Skeletal muscle tissue (tissue), 4 donors: ENCODE data around the gene CENPE. TPM values are rescaled to one million over a fixed set of nuclear protein-coding genes. Genes with fewer than 3 reads are reported as not detected.

Experiments used
- H3K27ac ChIP-seq: one replicate; pipeline ENCODE4 v1.7.0; 2013; ENCODE audit warnings: mild to moderate bottlenecking, low read depth, low read length, inconsistent platforms
- H3K27me3 ChIP-seq, 3 donors: one replicate each; pipeline ENCODE4 v1.7.0; 2013; ENCODE audit warnings: low read length in 3 of 3; ENCODE audit not compliant: control insufficient read depth in 3 of 3, insufficient read depth in 3 of 3
- H3K36me3 ChIP-seq, 3 donors: one replicate each; pipeline ENCODE4 v1.7.0; 2013; ENCODE audit warnings: low read length in 3 of 3; ENCODE audit not compliant: control insufficient read depth in 3 of 3, insufficient read depth in 3 of 3
- H3K4me1 ChIP-seq, 3 donors: one replicate each; pipeline ENCODE4 v1.7.0; 2013; ENCODE audit warnings: low read length in 3 of 3, mild to moderate bottlenecking in 3 of 3; ENCODE audit not compliant: control insufficient read depth in 3 of 3, insufficient read depth in 3 of 3
- H3K4me3 ChIP-seq, 3 donors: one replicate each; pipeline ENCODE4 v1.7.0; 2013; ENCODE audit warnings: low read length in 3 of 3
- H3K9ac ChIP-seq, 3 donors: one replicate each; pipeline ENCODE4 v1.7.0; 2013; ENCODE audit warnings: low read length in 3 of 3, mild to moderate bottlenecking in 3 of 3, moderate library complexity in 2 of 3, low read depth in 1 of 3
- H3K9me3 ChIP-seq, 3 donors: one replicate each; pipeline ENCODE4 v1.7.0; 2013; ENCODE audit warnings: low read length in 3 of 3; ENCODE audit not compliant: control insufficient read depth in 3 of 3
- total RNA-seq: library from RNA; depleted of rRNA; stranded (reverse); fragments of >200 nt; gene quantifications from one replicate; pipeline ENCODE4 v1.2.3, GENCODE V29; 2014
- donor health status: Osteomylitis.

The CENPE gene
- total RNA-seq, 1 donor from 2014 or later, result 3.1 TPM

DNA sequence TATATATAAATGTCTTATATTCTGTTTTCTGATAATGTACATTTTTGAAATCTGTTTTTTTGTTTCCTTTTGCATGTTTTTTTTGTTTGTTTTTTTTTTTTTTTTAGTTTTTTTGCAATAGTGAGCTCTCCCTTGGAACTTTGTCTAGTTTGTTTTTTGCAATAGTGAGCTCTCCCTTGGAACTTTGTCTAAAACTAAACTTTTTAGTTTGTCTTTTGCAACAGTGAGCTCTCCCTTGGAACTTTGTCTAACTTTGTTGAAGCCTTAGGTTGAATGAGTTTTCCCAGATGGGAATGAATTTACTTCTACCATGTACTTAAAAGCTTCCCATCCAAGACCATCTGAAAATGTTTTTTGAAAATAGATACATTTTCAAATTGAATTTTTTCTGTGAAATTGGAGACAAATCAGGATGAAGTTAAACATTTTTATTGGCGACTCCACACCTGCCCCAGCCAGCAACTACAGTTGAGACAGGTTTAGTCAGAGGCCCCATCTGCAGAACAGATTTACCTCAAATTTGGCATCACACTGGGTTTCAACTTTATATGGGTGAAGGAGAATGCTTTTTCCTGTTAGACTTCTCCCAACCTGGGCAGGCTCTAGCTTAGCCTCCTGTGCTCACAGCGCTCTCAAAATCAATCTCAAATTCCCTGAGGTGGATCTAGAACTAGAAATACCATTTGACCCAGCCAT, 137.5 kb downstream of the CENPE start:
- no peak overlapping the region for H3K4me3 ChIP-seq
- H3K27ac ChIP-seq, result no peak overlapping the region

More for the DNA sequence above, 137.5 kb downstream of the CENPE start:
- no peaks in the 10 kb centered on the region for H3K9me3 ChIP-seq
- H3K36me3 ChIP-seq, result peaks cover 0 to 3% (median 3%) of the 10 kb centered on the region in 3 donors
- H3K4me1 ChIP-seq, result no peaks in the 10 kb centered on the region
- H3K9ac ChIP-seq, result no peak overlapping the region
- no peaks in the 10 kb centered on the region for H3K27me3 ChIP-seq

Other genes starting within 250 kb of the CENPE start
- gene SLC9B1, start 178.6 kb downstream of the CENPE start, total RNA-seq, result 15.7 TPM
- gene SLC9B2, start 121.6 kb downstream of the CENPE start, total RNA-seq, result 7.3 TPM
- gene BDH2, start 98.5 kb downstream of the CENPE start, total RNA-seq, result 23.0 TPM